Measurements from ENCODE around the gene CCDC138. TPM values are rescaled to one million over a fixed set of nuclear protein-coding genes. Genes with fewer than 3 reads are reported as not detected.

CCDC138 gene
- polyA plus RNA-seq, 1 donor from 2014 or later: 19.0 TPM

DNA sequence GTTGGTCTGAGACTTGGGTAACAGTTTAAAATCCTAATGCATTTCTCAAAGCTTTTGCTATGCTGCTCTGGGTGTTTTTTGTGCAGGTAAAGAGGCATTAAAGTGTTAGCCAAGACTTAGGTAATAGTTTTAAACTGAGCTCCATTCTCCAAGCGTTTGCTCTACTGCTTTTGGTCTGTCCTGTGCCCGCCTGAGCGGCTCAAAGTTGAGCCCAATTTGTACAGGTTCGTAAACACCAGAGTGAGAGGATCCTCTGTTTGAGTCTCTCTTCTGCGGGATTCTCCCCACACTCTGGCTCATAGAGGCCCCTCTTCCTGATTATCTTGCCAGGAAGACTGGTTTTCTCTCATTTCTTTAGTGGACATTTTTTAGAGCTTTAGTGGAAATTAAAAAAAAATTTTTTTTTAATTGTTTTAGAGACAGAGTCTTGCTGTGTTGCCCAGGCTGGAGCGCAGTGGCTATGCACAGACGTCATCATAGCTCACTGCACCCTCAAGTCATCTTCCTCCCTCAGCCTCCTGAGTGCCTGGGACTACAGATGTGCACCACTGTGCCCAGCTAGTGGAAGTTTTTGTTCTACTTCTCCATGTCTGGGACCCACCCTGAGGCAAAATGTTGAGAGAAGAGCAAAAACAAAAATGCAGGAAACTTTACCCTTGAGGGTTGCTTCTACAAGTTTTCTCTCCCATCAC, 16.6 kb downstream of the CCDC138 start:
- Histone ChIP-seq H3K9me2 (ENCODE audit: insufficient read depth, low read length) (no peaks in the 10 kb centered on the region), H3K79me2 (replicated peaks; ENCODE audit: insufficient read depth, low read length) (no peaks in the 10 kb centered on the region), H3K36me3 (ENCODE audit: insufficient read depth, low read length) (peaks cover 5% of the 10 kb centered on the region), H3F3A (ENCODE audit: insufficient read depth, low read length, poor library complexity, severe bottlenecking) (no peaks in the 10 kb centered on the region), H4K20me1 (ENCODE audit: insufficient read depth) (no peaks in the 10 kb centered on the region), H3K4me3 (ENCODE audit: low read length) (no peak overlapping the region), H3K4me2 (ENCODE audit: low read length) (no peak overlapping the region), H3K9ac (ENCODE audit: low read length) (no peak overlapping the region), H3K27me3 (ENCODE audit: insufficient read depth, low read depth, low read length) (no peaks in the 10 kb centered on the region), H3K27ac (ENCODE audit: low read length) (no peak overlapping the region), H3K9me3 (ENCODE audit: low read length) (no peaks in the 10 kb centered on the region), H2AFZ (ENCODE audit: low read depth, low read length) (no peak overlapping the region)
- TF ChIP-seq POLR2AphosphoS5 (IDR thresholded peaks at IDR 0.05) (no peak), TAF1 (IDR thresholded peaks at IDR 0.05; ENCODE audit: low read depth) (no peak), RAD21 (conservative IDR thresholded peaks at IDR 0.05) (no peak), SMC3 (conservative IDR thresholded peaks at IDR 0.05; ENCODE audit: poor library complexity) (no peak), EP300 (conservative IDR thresholded peaks at IDR 0.05; ENCODE audit: poor library complexity, severe bottlenecking) (no peak), EZH2 (IDR thresholded peaks at IDR 0.05; ENCODE audit: borderline replicate concordance, insufficient read depth, low read length, poor library complexity, severe bottlenecking) (no peak), MXI1 (conservative IDR thresholded peaks at IDR 0.05; ENCODE audit: poor library complexity, severe bottlenecking) (no peak)
- TF ChIP-seq, protein P1, sequence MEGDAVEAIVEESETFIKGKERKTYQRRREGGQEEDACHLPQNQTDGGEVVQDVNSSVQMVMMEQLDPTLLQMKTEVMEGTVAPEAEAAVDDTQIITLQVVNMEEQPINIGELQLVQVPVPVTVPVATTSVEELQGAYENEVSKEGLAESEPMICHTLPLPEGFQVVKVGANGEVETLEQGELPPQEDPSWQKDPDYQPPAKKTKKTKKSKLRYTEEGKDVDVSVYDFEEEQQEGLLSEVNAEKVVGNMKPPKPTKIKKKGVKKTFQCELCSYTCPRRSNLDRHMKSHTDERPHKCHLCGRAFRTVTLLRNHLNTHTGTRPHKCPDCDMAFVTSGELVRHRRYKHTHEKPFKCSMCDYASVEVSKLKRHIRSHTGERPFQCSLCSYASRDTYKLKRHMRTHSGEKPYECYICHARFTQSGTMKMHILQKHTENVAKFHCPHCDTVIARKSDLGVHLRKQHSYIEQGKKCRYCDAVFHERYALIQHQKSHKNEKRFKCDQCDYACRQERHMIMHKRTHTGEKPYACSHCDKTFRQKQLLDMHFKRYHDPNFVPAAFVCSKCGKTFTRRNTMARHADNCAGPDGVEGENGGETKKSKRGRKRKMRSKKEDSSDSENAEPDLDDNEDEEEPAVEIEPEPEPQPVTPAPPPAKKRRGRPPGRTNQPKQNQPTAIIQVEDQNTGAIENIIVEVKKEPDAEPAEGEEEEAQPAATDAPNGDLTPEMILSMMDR (IDR thresholded peaks at IDR 0.05; ENCODE audit: poor library complexity, severe bottlenecking): no peak
- TF ChIP-seq, protein P2, sequence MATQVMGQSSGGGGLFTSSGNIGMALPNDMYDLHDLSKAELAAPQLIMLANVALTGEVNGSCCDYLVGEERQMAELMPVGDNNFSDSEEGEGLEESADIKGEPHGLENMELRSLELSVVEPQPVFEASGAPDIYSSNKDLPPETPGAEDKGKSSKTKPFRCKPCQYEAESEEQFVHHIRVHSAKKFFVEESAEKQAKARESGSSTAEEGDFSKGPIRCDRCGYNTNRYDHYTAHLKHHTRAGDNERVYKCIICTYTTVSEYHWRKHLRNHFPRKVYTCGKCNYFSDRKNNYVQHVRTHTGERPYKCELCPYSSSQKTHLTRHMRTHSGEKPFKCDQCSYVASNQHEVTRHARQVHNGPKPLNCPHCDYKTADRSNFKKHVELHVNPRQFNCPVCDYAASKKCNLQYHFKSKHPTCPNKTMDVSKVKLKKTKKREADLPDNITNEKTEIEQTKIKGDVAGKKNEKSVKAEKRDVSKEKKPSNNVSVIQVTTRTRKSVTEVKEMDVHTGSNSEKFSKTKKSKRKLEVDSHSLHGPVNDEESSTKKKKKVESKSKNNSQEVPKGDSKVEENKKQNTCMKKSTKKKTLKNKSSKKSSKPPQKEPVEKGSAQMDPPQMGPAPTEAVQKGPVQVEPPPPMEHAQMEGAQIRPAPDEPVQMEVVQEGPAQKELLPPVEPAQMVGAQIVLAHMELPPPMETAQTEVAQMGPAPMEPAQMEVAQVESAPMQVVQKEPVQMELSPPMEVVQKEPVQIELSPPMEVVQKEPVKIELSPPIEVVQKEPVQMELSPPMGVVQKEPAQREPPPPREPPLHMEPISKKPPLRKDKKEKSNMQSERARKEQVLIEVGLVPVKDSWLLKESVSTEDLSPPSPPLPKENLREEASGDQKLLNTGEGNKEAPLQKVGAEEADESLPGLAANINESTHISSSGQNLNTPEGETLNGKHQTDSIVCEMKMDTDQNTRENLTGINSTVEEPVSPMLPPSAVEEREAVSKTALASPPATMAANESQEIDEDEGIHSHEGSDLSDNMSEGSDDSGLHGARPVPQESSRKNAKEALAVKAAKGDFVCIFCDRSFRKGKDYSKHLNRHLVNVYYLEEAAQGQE (IDR thresholded peaks at IDR 0.05; ENCODE audit: borderline replicate concordance): no peak

DNA sequence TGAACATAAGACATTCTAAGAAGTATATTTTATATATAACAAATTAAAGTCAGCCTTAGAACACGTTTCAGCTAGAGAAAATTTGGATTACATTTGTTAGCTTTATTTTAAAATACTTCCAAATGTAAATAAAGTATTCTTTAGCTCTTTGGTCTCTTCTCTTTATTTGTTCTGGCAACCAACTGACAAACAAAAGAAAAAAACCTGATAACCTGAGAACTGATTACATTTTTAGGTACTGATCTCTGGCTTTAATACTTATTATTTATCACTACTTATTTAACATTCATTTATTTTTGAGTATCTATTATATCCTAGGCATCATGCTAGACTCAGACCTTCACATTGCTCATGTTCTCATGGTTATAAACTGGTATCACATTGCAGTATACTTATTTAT, 18.5 kb downstream of the CCDC138 start:
- Histone ChIP-seq H3K9me2 (ENCODE audit: insufficient read depth, low read length) (no peaks in the 10 kb centered on the region), H3K36me3 (ENCODE audit: insufficient read depth, low read length) (peaks cover 13% of the 10 kb centered on the region), H3F3A (ENCODE audit: insufficient read depth, low read length, poor library complexity, severe bottlenecking) (no peaks in the 10 kb centered on the region), H3K9me3 (ENCODE audit: low read length) (no peaks in the 10 kb centered on the region), H3K4me2 (ENCODE audit: low read length) (no peak overlapping the region), H3K79me2 (replicated peaks; ENCODE audit: insufficient read depth, low read length) (peaks cover 14% of the 10 kb centered on the region), H4K20me1 (ENCODE audit: insufficient read depth) (no peaks in the 10 kb centered on the region), H3K4me3 (ENCODE audit: low read length) (no peak overlapping the region), H3K9ac (ENCODE audit: low read length) (no peak overlapping the region), H2AFZ (ENCODE audit: low read depth, low read length) (no peak overlapping the region), H3K27ac (ENCODE audit: low read length) (no peak overlapping the region), H3K27me3 (ENCODE audit: insufficient read depth, low read depth, low read length) (no peaks in the 10 kb centered on the region)
- TF ChIP-seq POLR2AphosphoS5 (IDR thresholded peaks at IDR 0.05): no peak
- TF ChIP-seq MXI1 (conservative IDR thresholded peaks at IDR 0.05; ENCODE audit: poor library complexity, severe bottlenecking): no peak
- no peak for TF ChIP-seq SMC3 (conservative IDR thresholded peaks at IDR 0.05; ENCODE audit: poor library complexity)
- no peak for TF ChIP-seq EZH2 (IDR thresholded peaks at IDR 0.05; ENCODE audit: borderline replicate concordance, insufficient read depth, low read length, poor library complexity, severe bottlenecking)
- TF ChIP-seq, protein P2 (IDR thresholded peaks at IDR 0.05; ENCODE audit: borderline replicate concordance): no peak
- no peak for TF ChIP-seq EP300 (conservative IDR thresholded peaks at IDR 0.05; ENCODE audit: poor library complexity, severe bottlenecking)
- no peak for TF ChIP-seq RAD21 (conservative IDR thresholded peaks at IDR 0.05)
